GM21367 (cell line): ENCODE results near the gene CNDP2.
"Not testable (repeated sequence)": the region's sequence is repeated elsewhere in the genome, so short reads cannot be mapped to it uniquely, and the experiment has no call there.

Experiments used
- ATAC-seq: cut with Tn5 transposase; IDR thresholded peaks from one replicate; pipeline ENCODE4 v1.9.1; 2021; ENCODE audit not compliant: unreplicated experiment

CNDP2 gene

GRCh38 chr18:74563999-74564398 lies 67.8 kb downstream of the CNDP2 start:
- ATAC-seq: no peak

- not testable (repeated sequence) for ATAC-seq
Observed at GRCh38 chr18:74565164-74565563, 69.0 kb downstream of the CNDP2 start.

- ATAC-seq: not testable (repeated sequence)
Observed at GRCh38 chr18:74565993-74566392, 69.8 kb downstream of the CNDP2 start.

- no peak for ATAC-seq
Observed at GRCh38 chr18:74567822-74568221, 71.7 kb downstream of the CNDP2 start.

- no peak for ATAC-seq
Observed at GRCh38 chr18:74569401-74569800, 73.2 kb downstream of the CNDP2 start.

- ATAC-seq: no peak
Observed at GRCh38 chr18:74570266-74570665, 74.1 kb downstream of the CNDP2 start.

- ATAC-seq: no peak
Observed at GRCh38 chr18:74571895-74572680, 75.9 kb downstream of the CNDP2 start.

GRCh38 chr18:74573053-74573452 lies 76.9 kb downstream of the CNDP2 start:
- no peak for ATAC-seq
